Measurements from ENCODE around the gene SET.

Gene SET

GRCh38 chr9:128722380-128723351 is 33.6 kb downstream of the SET start:
- peak overlapping the region; percentile 77; the same call in 1 of the 2 replicates for H3K27ac ChIP-seq
- TF ChIP-seq CTCF (conservative IDR thresholded peaks at IDR 0.05), result no peak

GRCh38 chr9:128723352-128723865 is 34.4 kb downstream of the SET start:
- peak overlapping the region; percentile 77 for H3K27ac ChIP-seq

GRCh38 chr9:128723866-128724743 is 35.1 kb downstream of the SET start, which contains the start of gene ZDHHC12:
Gene ZDHHC12, minus strand, starts transcription at chr9:128724127. Its CDS starts 34 bp downstream, at chr9:128724093.
- peak within 1 kb of the TSS; percentile 77 for H3K27ac ChIP-seq
- no peak for TF ChIP-seq CTCF (conservative IDR thresholded peaks at IDR 0.05)

More at GRCh38 chr9:128723352-128723865, 34.4 kb downstream of the SET start:
- TF ChIP-seq CTCF (conservative IDR thresholded peaks at IDR 0.05), result no peak

GRCh38 chr9:128724744-128725211 is 35.8 kb downstream of the SET start:
- peak overlapping the region; percentile 77 for H3K27ac ChIP-seq
- no peak for TF ChIP-seq CTCF (conservative IDR thresholded peaks at IDR 0.05)

- peak overlapping the region; percentile 20 for H3K27ac ChIP-seq
- TF ChIP-seq CTCF (conservative IDR thresholded peaks at IDR 0.05), result no peak
Measured at GRCh38 chr9:128727640-128728248, 38.7 kb downstream of the SET start.

GRCh38 chr9:128728298-128728697 is 39.3 kb downstream of the SET start:
- peak overlapping the region; percentile 20 for H3K27ac ChIP-seq
- TF ChIP-seq CTCF (conservative IDR thresholded peaks at IDR 0.05), result no peak
